Measurements from ENCODE around the gene AANAT. TPM values are rescaled to one million over a fixed set of nuclear protein-coding genes. Genes with fewer than 3 reads are reported as not detected.
"Not testable (repeated sequence)": the region's sequence is repeated elsewhere in the genome, so short reads cannot be mapped to it uniquely, and the experiment has no call there.

The AANAT gene
- polyA plus RNA-seq, 6 donors from 2014 or later = 0.24 to 1.2 (median 0.43) TPM; not detected in 3

- H3K36me3 Mint-ChIP-seq = peaks cover 0 to 10% of the 10 kb centered on the region in 2 donors
- no peaks in the 10 kb centered on the region for H3K27me3 Mint-ChIP-seq
- peak overlapping the region; percentile 0 to 98 (median 93) for H3K27ac Mint-ChIP-seq
- no peaks in the 10 kb centered on the region for H3K9me3 Mint-ChIP-seq
- peak overlapping the region; percentile 84 to 100 (median 98) for H3K4me3 Mint-ChIP-seq
- peak; percentile 5 to 11 for ATAC-seq (ENCODE audit: low read depth in 2 of 2)
- peaks cover 62 to 64% (median 63%) of the 10 kb centered on the region in 3 donors for H3K4me1 Mint-ChIP-seq
- no peak for DNase-seq
Observed at GRCh38 chr17:76500747-76501017, 33.3 kb downstream of the AANAT start.

GRCh38 chr17:76501018-76501826, 33.8 kb downstream of the AANAT start, which contains the start of gene RHBDF2:
TSS of gene RHBDF2 (minus strand) at chr17:76501423. CDS start at chr17:76481524, 19,899 bp downstream.
- H3K4me3 Mint-ChIP-seq = peak within 1 kb of the TSS; percentile 84 to 100 (median 98)
- H3K36me3 Mint-ChIP-seq = peaks cover 0 to 10% of the 10 kb centered on the region in 2 donors
- peaks cover 61 to 63% (median 62%) of the 10 kb centered on the region in 3 donors for H3K4me1 Mint-ChIP-seq
- DNase-seq (peak; percentile 96), ATAC-seq (ENCODE audit: low read depth in 2 of 2) (peak; percentile 77 to 81)
- H3K27ac Mint-ChIP-seq = peak within 1 kb of the TSS; percentile 96 to 99 (median 98)
- H3K9me3 Mint-ChIP-seq = no peaks in the 10 kb centered on the region
- H3K27me3 Mint-ChIP-seq = no peaks in the 10 kb centered on the region

- H3K4me1 Mint-ChIP-seq = peaks cover 59 to 61% (median 61%) of the 10 kb centered on the region in 3 donors
- H3K27me3 Mint-ChIP-seq = no peaks in the 10 kb centered on the region
- no peak for ATAC-seq (ENCODE audit: low read depth in 2 of 2)
- H3K27ac Mint-ChIP-seq = peak overlapping the region; percentile 95 to 99 (median 97)
- DNase-seq = no peak
- peaks cover 0 to 10% of the 10 kb centered on the region in 2 donors for H3K36me3 Mint-ChIP-seq
- H3K9me3 Mint-ChIP-seq = no peaks in the 10 kb centered on the region
- H3K4me3 Mint-ChIP-seq = peak overlapping the region; percentile 84 to 99 (median 93)
Observed at GRCh38 chr17:76501827-76502307, 34.5 kb downstream of the AANAT start.

- Mint-ChIP-seq H3K36me3 (peaks cover 0 to 10% of the 10 kb centered on the region in 2 donors), H3K27me3 (no peaks in the 10 kb centered on the region), H3K4me1 (peaks cover 52 to 57% (median 54%) of the 10 kb centered on the region in 3 donors), H3K4me3 (peak overlapping the region in 7 of 8 donors; percentile 56 to 95 (median 85)), H3K27ac (peak overlapping the region in 4 of 6 donors; percentile 82 to 97 (median 92)), H3K9me3 (no peaks in the 10 kb centered on the region)
- ATAC-seq (ENCODE audit: low read depth in 2 of 2) (no peak), DNase-seq (no peak)
Observed at GRCh38 chr17:76502341-76503211, 35.2 kb downstream of the AANAT start.

- no peaks in the 10 kb centered on the region for H3K9me3 Mint-ChIP-seq
- H3K27ac Mint-ChIP-seq = peak overlapping the region in 5 of 6 donors; percentile 35 to 96 (median 68)
- no peak for ATAC-seq (ENCODE audit: low read depth in 2 of 2)
- H3K36me3 Mint-ChIP-seq = peaks cover 0 to 10% of the 10 kb centered on the region in 2 donors
- peaks cover 37 to 44% (median 38%) of the 10 kb centered on the region in 3 donors for H3K4me1 Mint-ChIP-seq
- DNase-seq = no peak
- H3K27me3 Mint-ChIP-seq = peaks cover 0 to 14% (median 0%) of the 10 kb centered on the region in 3 donors
- peak overlapping the region in 5 of 8 donors; percentile 15 to 72 (median 48) for H3K4me3 Mint-ChIP-seq
Observed at GRCh38 chr17:76504117-76504516, 36.7 kb downstream of the AANAT start.

GRCh38 chr17:76506408-76507345, 39.3 kb downstream of the AANAT start:
- Mint-ChIP-seq H3K4me1 (peaks cover 23 to 39% (median 28%) of the 10 kb centered on the region in 3 donors), H3K4me3 (peak overlapping the region in 1 of 8 donors; percentile 57), H3K27ac (peak overlapping the region in 5 of 6 donors; percentile 20 to 81 (median 47)), H3K27me3 (peaks cover 0 to 14% (median 0%) of the 10 kb centered on the region in 3 donors), H3K9me3 (no peaks in the 10 kb centered on the region), H3K36me3 (no peaks in the 10 kb centered on the region)
- peak; percentile 75 to 77 for ATAC-seq (ENCODE audit: low read depth in 2 of 2)
- DNase-seq = peak; percentile 88

GRCh38 chr17:76508472-76509063, 41.2 kb downstream of the AANAT start:
- Mint-ChIP-seq H3K27me3 (peaks cover 0 to 14% (median 0%) of the 10 kb centered on the region in 3 donors), H3K4me1 (peaks cover 11 to 23% (median 15%) of the 10 kb centered on the region in 3 donors), H3K27ac (peak overlapping the region in 1 of 6 donors; percentile 58)
- not testable (repeated sequence) for H3K9me3 Mint-ChIP-seq; ATAC-seq (ENCODE audit: low read depth in 2 of 2); H3K4me3 Mint-ChIP-seq; DNase-seq; H3K36me3 Mint-ChIP-seq

GRCh38 chr17:76510831-76511244, 43.4 kb downstream of the AANAT start:
- H3K4me3 Mint-ChIP-seq = no peak overlapping the region
- no peak overlapping the region for H3K27ac Mint-ChIP-seq

GRCh38 chr17:76511668-76512365, 44.4 kb downstream of the AANAT start:
- no peak for ATAC-seq (ENCODE audit: low read depth in 2 of 2)
- peaks cover 0 to 14% (median 0%) of the 10 kb centered on the region in 3 donors for H3K27me3 Mint-ChIP-seq
- peak overlapping the region in 2 of 6 donors; percentile 59 to 96 for H3K27ac Mint-ChIP-seq
- no peaks in the 10 kb centered on the region for H3K9me3 Mint-ChIP-seq
- H3K4me3 Mint-ChIP-seq = no peak overlapping the region
- H3K36me3 Mint-ChIP-seq = no peaks in the 10 kb centered on the region
- peaks cover 11 to 26% (median 16%) of the 10 kb centered on the region in 3 donors for H3K4me1 Mint-ChIP-seq
- DNase-seq = no peak

More at GRCh38 chr17:76510831-76511244, 43.4 kb downstream of the AANAT start:
- DNase-seq (no peak), ATAC-seq (ENCODE audit: low read depth in 2 of 2) (no peak)
- H3K36me3 Mint-ChIP-seq = no peaks in the 10 kb centered on the region
- peaks cover 17 to 29% (median 20%) of the 10 kb centered on the region in 3 donors for H3K4me1 Mint-ChIP-seq
- H3K9me3 Mint-ChIP-seq = no peaks in the 10 kb centered on the region
- peaks cover 0 to 14% (median 0%) of the 10 kb centered on the region in 3 donors for H3K27me3 Mint-ChIP-seq

GRCh38 chr17:76512366-76513305, 45.2 kb downstream of the AANAT start:
- ATAC-seq (ENCODE audit: low read depth in 2 of 2) = no peak
- no peaks in the 10 kb centered on the region for H3K36me3 Mint-ChIP-seq
- H3K27ac Mint-ChIP-seq = peak overlapping the region; percentile 55 to 96 (median 72)
- H3K9me3 Mint-ChIP-seq = no peaks in the 10 kb centered on the region
- H3K4me1 Mint-ChIP-seq = peaks cover 11 to 23% (median 16%) of the 10 kb centered on the region in 3 donors
- peak overlapping the region in 3 of 8 donors; percentile 23 to 77 (median 56) for H3K4me3 Mint-ChIP-seq
- H3K27me3 Mint-ChIP-seq = peaks cover 0 to 13% (median 0%) of the 10 kb centered on the region in 3 donors
- DNase-seq = no peak

Measured in naive B cell (primary cell).